K562 (cell line): ENCODE results near the gene ARHGDIB. TPM values are rescaled to one million over a fixed set of nuclear protein-coding genes. Genes with fewer than 3 reads are reported as not detected.
A peak's percentile ranks its signal among the peaks of the same experiment; 100 is the strongest.

Experiments used
- ATAC-seq: fragments of 200-7000 bp; cut with Tn5 transposase; 3 replicates; pipeline ENCODE4 v1.9.1; 2020; ENCODE audit warnings: moderate library complexity
- BruUV-seq: library from RNA; stranded (reverse); fragments of 400-500 nt; replicated peaks from 2 replicates; lab custom pipeline; 2021; lab: Mats Ljungman, UMichigan
- CTCF ChIA-PET: fragments of 300-600 bp; formaldehyde crosslinking; extraction: SDS; loops from one replicate; lab custom pipeline; 2021; ENCODE audit warnings: low intra/inter-chr PET ratio; lab: Yijun Ruan, JAX
- POLR2A ChIA-PET: fragments of 300-600, 350-650 bp; sonication (Branson Sonifier 250); formaldehyde crosslinking; extraction: SDS; loops from one replicate; lab custom pipeline; 2021; ENCODE audit warnings: antibody characterized with exemption, inconsistent platforms; lab: Yijun Ruan, JAX
- DNase-seq, 4 experiments: peaks; one replicate each; pipeline versions ENCODE4 v3.0.0 to v3.0.0-alpha.2; 2011 to 2018; ENCODE audit warnings: low spot score in 3 of 4, mixed read lengths in 3 of 4; ENCODE audit errors: extremely low read depth in 1 of 4
- FAIRE-seq: peaks from 2 replicates; lab custom pipeline; 2011; peaks lifted over from hg19 to GRCh38; lab: Jason Lieb, UNC
- H2AFZ ChIP-seq: 2 replicates; pipeline ENCODE4 v1.6.0; 2011; ENCODE audit warnings: low read depth, low read length, control low read depth, inconsistent platforms
- H3K27ac ChIP-seq: fragments of 200-600 bp; 3 replicates; pipeline ENCODE4 v1.8.0; 2011; ENCODE audit warnings: low read depth, mild to moderate bottlenecking, control low read depth, inconsistent platforms, low read length, moderate library complexity, mixed read lengths; ENCODE audit errors: extremely low read depth
- H3K27me3 ChIP-seq, 2 experiments: fragments of 300-600 bp in 1 of 2; 2 replicates in 1 of 2; 3 replicates in 1 of 2; pipeline versions ENCODE4 v1.6.0 to v1.8.0; 2011; ENCODE audit warnings: inconsistent platforms in 2 of 2, low read length in 2 of 2, mild to moderate bottlenecking in 1 of 2, mixed read lengths in 1 of 2, moderate library complexity in 1 of 2; ENCODE audit not compliant: control insufficient read depth in 2 of 2, insufficient read depth in 2 of 2
- H3K36me3 ChIP-seq: fragments of 300-600 bp; 3 replicates; pipeline ENCODE4 v1.8.0; 2011; ENCODE audit warnings: mild to moderate bottlenecking, low read length, inconsistent platforms; ENCODE audit not compliant: control insufficient read depth, insufficient read depth
- H3K4me1 ChIP-seq, 2 experiments: fragments of 200-600 bp in 1 of 2; replicated peaks in 1 of 2; 2 replicates in 1 of 2; 3 replicates in 1 of 2; pipeline versions ENCODE4 v1.5.1 to v1.8.0; 2011; ENCODE audit warnings: inconsistent platforms in 2 of 2, low read length in 2 of 2, mild to moderate bottlenecking in 1 of 2, mixed read lengths in 1 of 2, moderate library complexity in 1 of 2; ENCODE audit not compliant: control insufficient read depth in 2 of 2, insufficient read depth in 2 of 2
- H3K4me2 ChIP-seq: 2 replicates; pipeline ENCODE4 v1.6.1; 2011; ENCODE audit warnings: low read length, control low read depth, inconsistent platforms, mixed read lengths; ENCODE audit not compliant: insufficient read depth
- H3K4me3 ChIP-seq: fragments of 200-600 bp; sonication (generic), shearing (Covaris generic); 2 replicates; pipeline ENCODE4 v1.5.1; 2016; ENCODE audit warnings: control low read depth, inconsistent platforms
- H3K79me2 ChIP-seq: fragments of 200-600 bp; 3 replicates; pipeline ENCODE4 v1.8.0; 2011; ENCODE audit warnings: low read length, inconsistent platforms; ENCODE audit not compliant: control insufficient read depth, insufficient read depth
- H3K9ac ChIP-seq, 2 experiments: 2 replicates each; pipeline versions ENCODE4 v1.6.0 to v1.6.1; 2011; ENCODE audit warnings: low read depth in 2 of 2, low read length in 2 of 2, control low read depth in 1 of 2, inconsistent platforms in 1 of 2, mild to moderate bottlenecking in 1 of 2, mixed read lengths in 1 of 2; ENCODE audit not compliant: insufficient read depth in 1 of 2
- H3K9me1 ChIP-seq: one replicate; pipeline ENCODE4 v1.6.0; 2011; ENCODE audit warnings: inconsistent platforms, mild to moderate bottlenecking, low read length, moderate library complexity; ENCODE audit not compliant: control insufficient read depth, insufficient read depth
- H3K9me3 ChIP-seq: replicated peaks from 2 replicates; pipeline ENCODE4 v1.5.1; 2011; ENCODE audit warnings: low read depth, low read length, inconsistent platforms; ENCODE audit not compliant: control insufficient read depth, insufficient read depth
- H4K20me1 ChIP-seq: replicated peaks from 2 replicates; pipeline ENCODE4 v1.6.1; 2011; ENCODE audit warnings: low read length, inconsistent platforms, mixed read lengths; ENCODE audit not compliant: control insufficient read depth, insufficient read depth
- ARID1B ChIP-seq: fragments of 450-650 bp; IDR thresholded peaks from 2 replicates; pipeline ENCODE4 v1.6.1; 2016; ENCODE audit warnings: antibody characterized with exemption, mild to moderate bottlenecking, inconsistent platforms
- FOXJ2 ChIP-seq: fragments of 200-800 bp; sonication (Bioruptor generic); IDR thresholded peaks from 2 replicates; pipeline ENCODE4 v1.6.1; 2016; ENCODE audit warnings: missing genetic modification characterization, missing compliant biosample characterization
- KAT2B ChIP-seq: IDR thresholded peaks from one replicate; pipeline ENCODE4 v1.6.1; 2012; ENCODE audit warnings: low read depth, mild to moderate bottlenecking, control low read depth, inconsistent platforms, low read length, moderate library complexity
- KLF13 ChIP-seq: fragments of 450-650 bp; IDR thresholded peaks from 2 replicates; pipeline ENCODE4 v1.6.1; 2016; ENCODE audit warnings: missing genetic modification characterization, low read depth, mild to moderate bottlenecking, missing compliant biosample characterization, moderate library complexity, borderline replicate concordance
- KLF6 ChIP-seq: fragments of 250-450 bp; sonication (Bioruptor Pico); IDR thresholded peaks from 2 replicates; pipeline ENCODE4 v1.4.0; 2020; ENCODE audit warnings: mild to moderate bottlenecking, moderate library complexity, borderline replicate concordance
- MEF2A ChIP-seq: IDR thresholded peaks from 2 replicates; pipeline ENCODE4 v1.6.1; 2011; ENCODE audit warnings: low read depth, mild to moderate bottlenecking, low read length, moderate library complexity; ENCODE audit not compliant: control insufficient read depth
- MEIS2 ChIP-seq: fragments of 450-650 bp; IDR thresholded peaks from 2 replicates; pipeline ENCODE4 v1.6.1; 2014; ENCODE audit warnings: mild to moderate bottlenecking; ENCODE audit not compliant: partially characterized antibody
- NONO ChIP-seq, 2 experiments: fragments of 200-400 bp in 1 of 2; fragments of 450-650 bp in 1 of 2; formaldehyde crosslinking in 1 of 2; IDR thresholded peaks; 2 replicates each; pipeline ENCODE4 v1.6.1; 2017; ENCODE audit warnings: low read depth in 2 of 2, mild to moderate bottlenecking in 2 of 2, moderate library complexity in 2 of 2, low read length in 1 of 2
- RAD21 ChIP-seq, 2 experiments: fragments of 250-450 bp in 1 of 2; fragments of 450-650 bp in 1 of 2; sonication (Bioruptor Pico) in 1 of 2; formaldehyde crosslinking in 1 of 2; IDR thresholded peaks in 1 of 2; conservative IDR thresholded peaks in 1 of 2; 2 replicates each; pipeline versions ENCODE4 v1.4.0 to v1.8.0; 2020 to 2022; ENCODE audit warnings: mild to moderate bottlenecking in 2 of 2, moderate library complexity in 1 of 2
- RBM34 ChIP-seq: fragments of 200-400 bp; formaldehyde crosslinking; IDR thresholded peaks from 2 replicates; pipeline ENCODE4 v1.6.1; 2018; ENCODE audit warnings: low read length, borderline replicate concordance; ENCODE audit not compliant: insufficient read depth
- RCOR1 ChIP-seq, 2 experiments: IDR thresholded peaks; 2 replicates each; pipeline ENCODE4 v1.6.1; 2012; ENCODE audit warnings: low read depth in 2 of 2, low read length in 2 of 2, borderline replicate concordance in 1 of 2, improper control_type of control experiment in 1 of 2
- SP2 ChIP-seq: IDR thresholded peaks from 2 replicates; pipeline ENCODE4 v1.6.1; 2011; ENCODE audit warnings: mild to moderate bottlenecking, low read depth, low read length, moderate library complexity; ENCODE audit not compliant: poor library complexity, severe bottlenecking; ENCODE audit errors: extremely low read depth
- TEAD4 ChIP-seq, 2 experiments: sonication (generic) in 1 of 2; formaldehyde crosslinking in 1 of 2; IDR thresholded peaks; 2 replicates each; pipeline versions ENCODE4 v1.6.1 to v1.8.0; 2012 to 2022; ENCODE audit warnings: borderline replicate concordance in 1 of 2, inconsistent platforms in 1 of 2, low read length in 1 of 2, mild to moderate bottlenecking in 1 of 2, missing genetic modification reagents in 1 of 2
- ZNF134 ChIP-seq: fragments of 250-450 bp; sonication (Bioruptor Pico); conservative IDR thresholded peaks from 2 replicates; pipeline ENCODE4 v1.4.0; 2020
- ZNF75A ChIP-seq: fragments of 450-650 bp; formaldehyde crosslinking; IDR thresholded peaks from 2 replicates; pipeline ENCODE4 v1.4.0; 2020; ENCODE audit warnings: mild to moderate bottlenecking
- ZNF764 ChIP-seq: fragments of 250-450 bp; sonication (Bioruptor Pico); IDR thresholded peaks from 2 replicates; pipeline ENCODE4 v1.4.0; 2020; ENCODE audit warnings: low read depth, mild to moderate bottlenecking, moderate library complexity
- WGBS: fragments of 100-300 bp; shearing (Covaris generic); methylation state at CpG from one replicate; pipeline ENCODE4 v1.1.6; 2016; ENCODE audit warnings: low coverage, mixed read lengths; ENCODE audit not compliant: insufficient coverage; ENCODE audit errors: missing lambda C conversion rate; 5-methylcytosine and 5-hydroxymethylcytosine counted together
- in situ Hi-C: fragments of 300-500 bp; cut with MboI; formaldehyde crosslinking; loops from 4 replicates; pipeline ENCODE4 v1.15.0; 2018; ENCODE audit warnings: inconsistent platforms, mixed read lengths
- intact Hi-C: fragments of 100-400 bp; cut with micrococcal nuclease; formaldehyde crosslinking; loops from 2 replicates; pipeline ENCODE4 v1.14.2; 2022
- polyA plus RNA-seq, 8 experiments: library from polyadenylated mRNA; depleted of rRNA in 4 of 8; stranded (reverse) in 5 of 8; unstranded in 3 of 8; fragments of >200 nt; fragmentation: Nextera tagmentation in 2 of 8; fragmentation: Illumina TruSeq in 1 of 8; extraction: Ambion mirVana in 2 of 8; extraction: Trizol in 1 of 8; gene quantifications; 2 replicates each; pipeline versions ENCODE4 v1.2.1 to v1.2.3, GENCODE V29; 2011 to 2014; ENCODE audit warnings: inconsistent platforms in 1 of 8, missing spikeins in 1 of 8
- total RNA-seq, 7 experiments: library from RNA; depleted of rRNA in 6 of 7; stranded (reverse); fragments of >200 nt in 6 of 7; fragmentation: Illumina TruSeq in 2 of 7; extraction: Trizol in 2 of 7; gene quantifications; 2 replicates each; pipeline versions ENCODE4 v1.2.1 to v1.2.3, GENCODE V29; 2011 to 2021; ENCODE audit warnings: low replicate concordance in 1 of 7
- TF ChIP-seq, protein P1 (sequence below), 2 experiments: IDR thresholded peaks in 1 of 2; conservative IDR thresholded peaks in 1 of 2; 2 replicates each; pipeline ENCODE4 v1.6.1; 2016; ENCODE audit warnings: low read depth in 2 of 2, mild to moderate bottlenecking in 1 of 2, missing compliant biosample characterization in 1 of 2, missing genetic modification characterization in 1 of 2, moderate library complexity in 1 of 2

The ARHGDIB gene
- total and polyA plus RNA-seq, 9 of the 15 experiments (the other 6 are each of a cell fraction or from before 2014, with no cell fraction given) = 9.5 to 204 (median 116) TPM

DNA sequence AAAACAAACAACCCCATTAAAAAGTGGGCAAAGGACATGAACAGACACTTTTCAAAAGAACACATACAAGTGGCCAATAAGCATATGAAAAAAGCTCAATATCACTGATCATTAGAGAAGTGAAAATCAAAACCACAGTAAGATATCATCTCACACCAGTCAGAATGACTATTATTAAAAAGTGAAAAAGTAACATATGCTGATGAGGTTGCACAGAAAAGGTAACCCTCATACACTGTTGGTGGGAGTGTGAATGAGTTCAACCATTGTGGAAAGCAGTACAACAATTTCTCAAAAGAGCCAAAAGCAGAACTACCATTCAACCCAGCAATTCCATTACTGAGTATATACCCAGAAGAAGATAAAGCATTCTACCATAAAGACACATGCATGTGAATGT lies 29.7 kb upstream of the ARHGDIB start (continued):
- no peak for TF ChIP-seq NONO (IDR thresholded peaks at IDR 0.05; ENCODE audit: low read depth in 2 of 2, low read length in 1 of 2)
- no peak for TF ChIP-seq ZNF75A (CRISPR knock-in tag)
- no peak for TF ChIP-seq KLF13 (tag)

DNA sequence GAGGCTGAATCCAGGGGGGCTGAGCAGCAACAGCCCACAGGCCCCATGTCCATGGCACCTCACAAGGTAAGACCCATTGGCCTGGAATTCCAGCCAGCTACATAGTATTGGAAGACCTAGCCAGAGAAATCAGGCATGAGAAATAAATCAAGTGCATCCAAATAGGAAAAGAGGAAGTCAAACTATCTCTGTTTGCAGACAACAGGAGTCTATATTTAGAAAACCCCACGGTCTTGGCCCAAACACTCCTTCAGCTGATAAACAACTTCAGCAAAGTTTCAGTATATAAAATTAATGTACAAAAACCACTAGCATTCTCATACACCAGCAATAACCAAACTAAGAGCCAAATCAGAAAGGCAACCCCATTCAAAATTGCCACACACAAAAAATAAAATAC lies 28.4 kb upstream of the ARHGDIB start:
- H3K4me1 ChIP-seq = peaks cover 3% of the 10 kb centered on the region in 2 experiments; a peak in 3 of 5 replicates
- intact Hi-C loops (loop anchor here (5.0 to 10.0 kb wide), 3 partner anchors 52 to 265 kb away; partner anchors contain the start of genes ERP27 and SMCO3), in situ Hi-C loops (loop anchor here (10.0 kb wide), 1 partner anchor 145 kb away; the partner anchor contains the start of gene ART4)
- H4K20me1 ChIP-seq = no peaks in the 10 kb centered on the region
- H3K27ac ChIP-seq = no peak overlapping the region
- no peak overlapping the region for H2AFZ ChIP-seq
- FAIRE-seq = no peak
- H3K9ac ChIP-seq = no peak overlapping the region
- WGBS = 0% methylated on average over 1 of the region's 1 CpG
- no peak overlapping the region for H3K4me2 ChIP-seq
- no peaks in the 10 kb centered on the region for H3K79me2 ChIP-seq
- no peak for DNase-seq
- ChIA-PET POLR2A (no interaction called here), CTCF (no interaction called here)
- BruUV-seq = no TSS peak
- peaks cover 0 to 6% of the 10 kb centered on the region in 2 experiments; a peak in 1 of 5 replicates for H3K27me3 ChIP-seq
- H3K9me3 ChIP-seq = no peaks in the 10 kb centered on the region
- no peaks in the 10 kb centered on the region for H3K9me1 ChIP-seq
- H3K36me3 ChIP-seq = no peaks in the 10 kb centered on the region
- ATAC-seq = no peak
- H3K4me3 ChIP-seq = no peak overlapping the region
- TF ChIP-seq ARID1B (peak; percentile 44; the same call in 1 of the 2 replicates), RCOR1 (IDR thresholded peaks at IDR 0.05; ENCODE audit: borderline replicate concordance in 1 of 2, low read depth in 2 of 2, low read length in 2 of 2) (peak in 1 of 2 experiments; percentile 43; a peak in 1 of 4 replicates), RAD21 (CRISPR knock-in tag; conservative IDR thresholded peaks at IDR 0.05 in 1 of 2, IDR thresholded peaks at IDR 0.05 in 1 of 2) (0 out of 4 replicates have a peak, but pooled peaks have one; percentile 9 to 10), TEAD4 (IDR thresholded peaks at IDR 0.05; ENCODE audit: low read length) (peak; percentile 39; the same call in 1 of the 2 replicates), TEAD4 (CRISPR knock-in tag; IDR thresholded peaks at IDR 0.05; ENCODE audit: borderline replicate concordance) (no peak), FOXJ2 (peak; percentile 60; the same call in 1 of the 2 replicates), KLF6 (CRISPR knock-in tag) (no peak), ZNF134 (CRISPR knock-in tag) (no peak), SP2 (no peak), RBM34 (no peak), MEF2A (peak; percentile 86), MEIS2 (peak; percentile 53), KAT2B (no peak), ZNF764 (CRISPR knock-in tag) (no peak)
- TF ChIP-seq, protein P1, sequence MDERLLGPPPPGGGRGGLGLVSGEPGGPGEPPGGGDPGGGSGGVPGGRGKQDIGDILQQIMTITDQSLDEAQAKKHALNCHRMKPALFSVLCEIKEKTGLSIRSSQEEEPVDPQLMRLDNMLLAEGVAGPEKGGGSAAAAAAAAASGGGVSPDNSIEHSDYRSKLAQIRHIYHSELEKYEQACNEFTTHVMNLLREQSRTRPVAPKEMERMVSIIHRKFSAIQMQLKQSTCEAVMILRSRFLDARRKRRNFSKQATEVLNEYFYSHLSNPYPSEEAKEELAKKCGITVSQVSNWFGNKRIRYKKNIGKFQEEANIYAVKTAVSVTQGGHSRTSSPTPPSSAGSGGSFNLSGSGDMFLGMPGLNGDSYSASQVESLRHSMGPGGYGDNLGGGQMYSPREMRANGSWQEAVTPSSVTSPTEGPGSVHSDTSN (CRISPR knock-in tag; IDR thresholded peaks at IDR 0.05; ENCODE audit: low read depth) = no peak
- TF ChIP-seq, protein P1 (tag; conservative IDR thresholded peaks at IDR 0.05; ENCODE audit: low read depth) = peak; percentile 68; the same call in 1 of the 2 replicates
